IPS DF 6.9 (cell line): ENCODE data around the gene PRKAG2.

Experiments used
- DNase-seq: peaks from one replicate; pipeline ENCODE4 v3.0.0-alpha.2; 2013; ENCODE audit warnings: low read depth, low spot score
- H3K27ac ChIP-seq: one replicate; pipeline ENCODE4 v1.5.1; 2013; ENCODE audit warnings: low read length, control low read depth
- H3K27me3 ChIP-seq: 2 replicates; pipeline ENCODE4 v1.6.1; 2013; ENCODE audit warnings: mild to moderate bottlenecking, low read length; ENCODE audit not compliant: control insufficient read depth, insufficient read depth
- H3K36me3 ChIP-seq: 2 replicates; pipeline ENCODE4 v1.6.1; 2013; ENCODE audit warnings: low read length; ENCODE audit not compliant: control insufficient read depth, insufficient read depth
- H3K4me1 ChIP-seq: 2 replicates; pipeline ENCODE4 v1.6.1; 2013; ENCODE audit warnings: low read length; ENCODE audit not compliant: control insufficient read depth, insufficient read depth
- H3K4me3 ChIP-seq: 2 replicates; pipeline ENCODE4 v1.5.1; 2013; ENCODE audit warnings: mild to moderate bottlenecking, low read length
- H3K9me3 ChIP-seq: 2 replicates; pipeline ENCODE4 v1.6.1; 2013; ENCODE audit warnings: low read length, inconsistent platforms; ENCODE audit not compliant: control insufficient read depth, insufficient read depth
- WGBS: extraction: QIAGEN DNeasy Blood & Tissue Kit; methylation state at CpG from one replicate; pipeline ENCODE4 v1.1.7; 2013; ENCODE audit warnings: mixed read lengths, missing lambda C conversion rate; ENCODE audit not compliant: insufficient read length, insufficient coverage; 5-methylcytosine and 5-hydroxymethylcytosine counted together

Gene PRKAG2

DNA sequence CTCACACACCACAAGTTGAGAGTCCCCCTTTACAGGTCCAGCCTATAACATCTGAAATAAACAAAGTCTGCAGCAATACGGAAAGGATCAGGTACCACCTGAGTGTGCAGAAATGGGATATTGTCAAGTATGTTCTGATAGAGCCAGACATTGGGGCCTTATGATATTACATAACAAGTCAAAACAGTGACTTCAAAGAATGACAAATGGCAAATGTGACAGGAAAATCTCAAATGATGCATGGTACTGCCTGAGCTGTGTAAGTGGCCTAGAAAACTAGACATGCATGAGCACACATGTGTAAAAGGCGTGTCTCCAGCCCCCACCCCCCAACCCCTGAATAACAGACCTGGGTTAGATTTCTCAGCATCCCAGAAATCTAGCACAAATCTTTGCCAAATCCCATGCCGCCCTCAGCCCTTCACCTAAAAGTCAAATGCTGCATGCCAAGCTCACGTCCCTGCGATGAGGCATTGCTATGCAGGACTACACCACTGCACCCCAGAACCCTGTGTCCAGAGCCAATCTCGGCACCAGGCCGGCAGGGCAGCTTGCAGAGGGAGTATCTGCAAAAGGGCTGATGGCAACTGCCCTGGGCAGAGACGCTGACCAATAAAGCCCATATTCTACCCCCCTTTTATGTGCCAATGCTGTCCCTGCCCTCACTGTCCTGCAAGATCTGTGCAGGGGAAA is 58.8 kb downstream of the PRKAG2 start:
- Histone ChIP-seq H3K27me3 (no peaks in the 10 kb centered on the region), H3K36me3 (no peaks in the 10 kb centered on the region), H3K9me3 (no peaks in the 10 kb centered on the region), H3K4me1 (0 out of 2 replicates have a peak, but pooled peaks cover 3% of the 10 kb centered on the region), H3K27ac (no peak overlapping the region), H3K4me3 (no peak overlapping the region)
- no CpG with 5 or more reads among the region's 8 CpGs for WGBS
- DNase-seq: no peak

DNA sequence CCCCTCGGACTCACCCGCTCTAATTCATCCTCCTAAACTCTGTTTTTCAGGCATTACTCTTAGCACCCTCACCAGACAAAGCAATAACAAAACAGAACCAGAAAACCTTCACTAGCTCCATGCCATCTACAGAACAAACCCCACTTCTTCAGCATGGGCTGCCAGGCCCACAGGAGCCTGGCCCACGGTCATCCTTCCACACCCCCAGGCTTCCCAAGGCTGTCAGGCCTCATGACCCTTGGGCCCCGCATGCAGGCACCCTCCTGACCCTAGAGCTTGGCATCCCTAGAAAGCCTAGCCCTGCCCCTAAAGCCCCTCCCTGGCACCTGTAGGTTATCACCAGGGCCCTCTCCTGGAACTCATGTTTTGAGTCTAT is 59.6 kb downstream of the PRKAG2 start:
- H3K4me3 ChIP-seq: no peak overlapping the region
- H3K4me1 ChIP-seq: 0 out of 2 replicates have a peak, but pooled peaks cover 3% of the 10 kb centered on the region
- no peaks in the 10 kb centered on the region for H3K9me3 ChIP-seq
- WGBS: no CpG with 5 or more reads among the region's 4 CpGs
- H3K27me3 ChIP-seq: no peaks in the 10 kb centered on the region
- DNase-seq: no peak
- no peaks in the 10 kb centered on the region for H3K36me3 ChIP-seq
- H3K27ac ChIP-seq: no peak overlapping the region

DNA sequence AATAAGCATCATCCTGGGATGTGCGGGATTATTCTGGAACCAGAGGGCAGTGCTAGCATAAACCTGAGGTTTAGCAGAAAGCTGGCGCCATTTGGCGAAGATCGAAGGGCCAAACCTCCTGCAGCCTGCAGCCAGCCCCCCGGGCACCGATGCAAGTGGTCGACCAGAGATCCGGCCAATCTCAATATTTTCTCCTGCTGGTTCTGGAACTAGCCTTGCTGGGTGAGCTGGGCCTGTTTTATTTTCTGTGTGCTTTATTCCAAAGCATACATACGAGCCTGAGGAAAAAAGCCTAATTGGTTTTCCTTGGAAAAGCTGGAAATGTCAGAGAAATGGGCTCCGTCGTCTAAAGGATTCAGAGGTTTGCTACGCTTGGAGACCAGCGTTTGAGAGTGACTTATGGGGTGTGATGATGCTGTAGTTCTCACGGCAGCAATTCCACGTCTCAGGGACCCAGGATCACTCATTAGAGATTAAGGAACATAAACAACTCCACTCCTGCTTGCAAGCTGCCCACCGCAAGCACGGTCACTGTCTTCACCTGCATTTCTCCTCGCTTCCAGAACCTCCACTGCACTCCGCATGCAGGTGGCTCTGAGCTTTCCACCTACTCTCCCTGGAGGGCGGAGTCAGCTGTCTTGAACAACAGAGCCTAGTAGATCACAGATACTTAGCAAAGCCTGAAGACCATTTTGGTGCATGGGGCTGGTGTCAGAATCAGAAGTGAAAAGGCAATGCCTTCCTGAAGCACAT is 60.2 kb downstream of the PRKAG2 start:
- Histone ChIP-seq H3K27ac (no peak overlapping the region), H3K36me3 (no peaks in the 10 kb centered on the region), H3K4me1 (0 out of 2 replicates have a peak, but pooled peaks cover 3% of the 10 kb centered on the region), H3K9me3 (no peaks in the 10 kb centered on the region), H3K4me3 (no peak overlapping the region), H3K27me3 (no peaks in the 10 kb centered on the region)
- DNase-seq: no peak
- no CpG with 5 or more reads among the region's 20 CpGs for WGBS

DNA sequence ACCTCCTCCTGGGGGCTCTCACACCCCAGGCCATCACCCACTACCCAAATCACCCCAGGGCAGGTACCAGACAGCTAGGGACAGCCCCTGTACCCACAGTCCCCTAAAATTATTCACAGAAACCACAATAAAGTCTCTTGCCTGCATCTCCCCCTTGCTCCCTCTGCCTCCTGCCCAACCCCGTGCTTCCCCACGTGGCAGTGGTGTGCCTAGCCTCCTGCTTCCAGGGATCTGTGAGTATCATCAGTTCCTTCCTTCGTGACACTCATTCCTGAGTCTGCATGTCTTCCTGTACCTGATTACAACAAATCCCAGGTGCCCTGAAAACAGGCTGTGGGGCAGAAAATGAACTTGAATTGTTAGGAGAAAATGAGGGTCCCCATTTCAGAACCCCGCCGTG is 61.5 kb downstream of the PRKAG2 start:
- no peak overlapping the region for H3K27ac ChIP-seq
- no peaks in the 10 kb centered on the region for H3K27me3 ChIP-seq
- no peaks in the 10 kb centered on the region for H3K36me3 ChIP-seq
- H3K9me3 ChIP-seq: no peaks in the 10 kb centered on the region
- no CpG with 5 or more reads among the region's 5 CpGs for WGBS
- no peak for DNase-seq
- no peak overlapping the region for H3K4me3 ChIP-seq
- 0 out of 2 replicates have a peak, but pooled peaks cover 3% of the 10 kb centered on the region for H3K4me1 ChIP-seq

DNA sequence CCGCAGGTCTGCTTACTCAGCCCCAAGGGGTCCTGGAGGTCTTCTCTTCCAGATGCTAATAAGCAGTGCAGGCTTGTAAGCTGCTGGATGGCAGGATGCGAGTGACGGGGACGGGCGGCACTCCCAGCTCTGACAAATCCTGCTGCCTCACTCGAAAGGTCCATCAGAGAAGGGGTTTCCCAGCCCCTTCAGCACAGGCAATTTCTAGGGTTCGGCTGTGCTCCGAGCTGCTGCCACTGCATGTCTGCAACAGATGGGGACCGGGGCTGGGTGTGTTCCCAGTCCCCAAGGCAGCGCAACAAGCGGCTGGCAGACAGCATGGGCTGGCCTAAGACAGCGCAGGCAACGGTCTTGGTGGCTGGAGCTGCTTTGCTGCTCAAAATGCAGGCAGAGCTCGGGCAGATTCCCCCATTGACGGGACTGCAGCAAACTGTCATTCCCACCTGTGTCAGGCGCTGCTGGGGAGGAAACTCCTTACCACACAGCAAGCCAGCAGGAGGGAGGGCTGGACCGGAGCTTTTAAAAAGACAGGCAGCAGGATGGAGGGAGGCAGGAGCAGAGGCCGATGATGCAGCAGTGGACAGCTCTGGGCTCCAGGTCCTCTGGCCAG is 62.4 kb downstream of the PRKAG2 start:
- H3K9me3 ChIP-seq: no peaks in the 10 kb centered on the region
- peak; percentile 7 for DNase-seq
- WGBS: no CpG with 5 or more reads among the region's 18 CpGs
- H3K27me3 ChIP-seq: no peaks in the 10 kb centered on the region
- H3K4me1 ChIP-seq: 0 out of 2 replicates have a peak, but pooled peaks cover 3% of the 10 kb centered on the region
- no peak overlapping the region for H3K27ac ChIP-seq
- no peak overlapping the region for H3K4me3 ChIP-seq
- H3K36me3 ChIP-seq: no peaks in the 10 kb centered on the region

DNA sequence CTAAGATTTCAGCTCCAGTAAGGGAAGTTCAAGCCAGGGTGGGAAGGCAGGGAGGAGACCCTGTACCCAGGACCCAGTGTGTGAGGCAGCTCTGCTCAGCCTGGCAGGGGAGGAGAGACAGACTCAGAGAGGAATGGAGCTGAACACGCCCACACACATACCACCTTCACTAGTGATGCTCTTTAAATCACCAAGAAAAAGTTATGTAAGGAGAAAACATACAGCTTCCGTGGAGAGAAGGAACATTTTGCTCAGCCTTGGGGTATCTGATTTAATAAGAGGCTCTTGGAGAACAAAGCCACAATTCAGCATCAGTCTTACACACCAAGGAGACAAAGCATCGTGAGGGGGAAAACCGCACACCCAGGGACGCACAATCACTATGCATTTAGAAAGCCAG is 62.9 kb downstream of the PRKAG2 start:
- Histone ChIP-seq H3K4me3 (no peak overlapping the region), H3K27me3 (no peaks in the 10 kb centered on the region), H3K36me3 (no peaks in the 10 kb centered on the region), H3K27ac (no peak overlapping the region), H3K9me3 (no peaks in the 10 kb centered on the region), H3K4me1 (0 out of 2 replicates have a peak, but pooled peaks cover 3% of the 10 kb centered on the region)
- WGBS: no CpG with 5 or more reads among the region's 5 CpGs
- no peak for DNase-seq

DNA sequence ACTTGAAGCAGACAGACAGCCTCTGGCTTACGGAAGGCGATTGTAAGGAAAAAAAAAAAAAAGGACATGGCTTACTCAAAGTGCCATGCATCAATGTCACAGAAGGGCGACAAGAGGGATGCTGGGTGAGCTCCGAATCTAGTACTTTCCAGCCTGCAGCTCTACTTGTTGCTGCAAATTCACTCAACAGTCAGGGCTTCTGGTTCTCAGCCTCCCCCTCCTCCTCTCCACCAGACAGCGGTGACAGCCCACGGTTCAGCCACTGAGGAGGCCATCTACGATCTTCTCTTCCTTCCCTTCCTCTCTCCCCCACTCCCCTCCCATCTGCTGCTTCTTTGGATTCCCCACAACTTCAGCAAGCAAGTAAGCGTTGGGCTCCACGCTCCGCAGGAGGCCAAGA is 63.5 kb downstream of the PRKAG2 start:
- H3K27me3 ChIP-seq: no peaks in the 10 kb centered on the region
- WGBS: no CpG with 5 or more reads among the region's 10 CpGs
- H3K36me3 ChIP-seq: no peaks in the 10 kb centered on the region
- H3K4me3 ChIP-seq: no peak overlapping the region
- H3K9me3 ChIP-seq: no peaks in the 10 kb centered on the region
- no peak for DNase-seq
- H3K4me1 ChIP-seq: 0 out of 2 replicates have a peak, but pooled peaks cover 3% of the 10 kb centered on the region
- no peak overlapping the region for H3K27ac ChIP-seq

DNA sequence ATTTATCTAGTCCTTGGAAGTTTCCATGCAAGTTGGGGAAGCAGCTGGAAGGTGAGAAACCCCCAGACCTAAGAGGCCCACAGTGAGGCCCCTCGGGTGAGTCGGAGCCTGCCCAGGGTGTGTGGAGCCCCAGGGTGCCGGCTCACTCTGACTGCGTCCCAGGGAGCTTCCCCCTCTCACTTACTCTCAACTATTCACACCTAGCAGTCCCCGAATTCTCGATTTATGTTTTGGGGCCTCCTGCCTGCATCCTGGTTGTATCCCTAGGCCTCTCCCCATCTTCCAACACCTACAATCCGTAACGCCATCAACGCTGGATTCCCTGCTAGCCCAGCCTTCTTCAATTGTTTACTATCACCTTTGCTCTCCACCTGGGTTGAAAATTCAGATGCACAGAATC is 63.9 kb downstream of the PRKAG2 start:
- no peaks in the 10 kb centered on the region for H3K9me3 ChIP-seq
- no peak overlapping the region for H3K27ac ChIP-seq
- no peaks in the 10 kb centered on the region for H3K36me3 ChIP-seq
- DNase-seq: no peak
- no CpG with 5 or more reads among the region's 9 CpGs for WGBS
- H3K4me3 ChIP-seq: no peak overlapping the region
- 0 out of 2 replicates have a peak, but pooled peaks cover 3% of the 10 kb centered on the region for H3K4me1 ChIP-seq
- H3K27me3 ChIP-seq: no peaks in the 10 kb centered on the region

DNA sequence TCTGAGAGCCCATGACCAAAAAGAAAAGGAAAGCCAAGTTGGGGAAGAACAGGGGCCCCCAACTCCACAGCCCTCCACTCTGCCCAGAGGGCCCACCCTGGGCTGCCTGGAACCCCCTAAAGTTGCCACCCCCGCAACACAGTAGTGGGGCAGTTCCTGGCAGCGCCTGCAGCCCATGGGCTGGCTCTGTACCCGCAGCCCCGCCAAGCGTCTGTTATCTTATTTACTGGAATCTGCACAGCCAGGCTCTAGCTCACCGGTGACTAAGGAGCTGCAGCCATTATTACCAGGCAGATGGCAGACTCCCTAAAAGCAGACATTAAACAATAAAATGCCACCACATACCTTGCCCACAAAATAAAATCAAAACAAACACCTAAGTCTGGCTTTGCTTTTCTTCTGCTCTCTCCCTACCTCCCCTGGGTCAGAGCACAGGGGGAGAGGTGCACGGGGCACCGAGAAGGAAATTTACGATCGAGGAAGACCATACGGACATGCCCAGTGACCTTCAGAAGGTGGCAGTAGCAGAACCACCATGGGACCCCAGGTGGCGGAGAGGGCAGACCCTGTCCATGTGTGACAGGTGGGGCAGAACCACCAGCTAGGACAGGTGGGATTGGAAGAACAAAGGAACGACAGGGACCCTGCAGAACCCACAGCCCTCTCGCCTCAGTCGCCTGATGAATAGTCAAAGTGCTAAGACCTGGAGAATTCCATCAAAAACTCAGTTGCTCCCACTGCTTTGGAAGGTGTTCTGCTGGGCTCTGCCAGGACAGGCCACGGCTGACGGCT is 66.3 kb downstream of the PRKAG2 start:
- 0 out of 2 replicates have a peak, but pooled peaks cover 3% of the 10 kb centered on the region for H3K4me1 ChIP-seq
- no CpG with 5 or more reads among the region's 17 CpGs for WGBS

DNA sequence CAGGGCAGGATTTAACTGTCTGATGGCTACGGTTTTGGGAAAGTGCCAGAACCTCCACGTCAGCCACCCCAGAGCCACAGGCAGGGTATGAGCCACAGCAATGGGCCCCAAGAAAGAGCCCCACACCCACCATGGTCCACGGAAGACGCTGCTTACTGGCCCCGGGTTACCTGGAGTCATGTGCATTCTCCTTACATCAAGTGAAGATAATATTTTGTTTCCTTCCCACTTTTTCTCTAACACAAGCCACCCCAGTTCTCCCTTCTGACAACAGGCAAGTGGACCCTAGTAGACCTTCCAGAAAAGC is 67.1 kb downstream of the PRKAG2 start:
- no peaks in the 10 kb centered on the region for H3K27me3 ChIP-seq

More for the DNA sequence above, 66.3 kb downstream of the PRKAG2 start:
- H3K27me3 ChIP-seq: no peaks in the 10 kb centered on the region
- H3K36me3 ChIP-seq: no peaks in the 10 kb centered on the region
- no peak for DNase-seq
- H3K9me3 ChIP-seq: no peaks in the 10 kb centered on the region
- no peak overlapping the region for H3K4me3 ChIP-seq
- H3K27ac ChIP-seq: no peak overlapping the region

More for the DNA sequence above, 67.1 kb downstream of the PRKAG2 start:
- 0 out of 2 replicates have a peak, but pooled peaks cover 3% of the 10 kb centered on the region for H3K4me1 ChIP-seq
- no peaks in the 10 kb centered on the region for H3K9me3 ChIP-seq
- DNase-seq: no peak
- WGBS: no CpG with 5 or more reads among the region's 5 CpGs
- H3K27ac ChIP-seq: no peak overlapping the region
- no peak overlapping the region for H3K4me3 ChIP-seq
- no peaks in the 10 kb centered on the region for H3K36me3 ChIP-seq
